ENCODE results near the gene LHFPL3.

DNA sequence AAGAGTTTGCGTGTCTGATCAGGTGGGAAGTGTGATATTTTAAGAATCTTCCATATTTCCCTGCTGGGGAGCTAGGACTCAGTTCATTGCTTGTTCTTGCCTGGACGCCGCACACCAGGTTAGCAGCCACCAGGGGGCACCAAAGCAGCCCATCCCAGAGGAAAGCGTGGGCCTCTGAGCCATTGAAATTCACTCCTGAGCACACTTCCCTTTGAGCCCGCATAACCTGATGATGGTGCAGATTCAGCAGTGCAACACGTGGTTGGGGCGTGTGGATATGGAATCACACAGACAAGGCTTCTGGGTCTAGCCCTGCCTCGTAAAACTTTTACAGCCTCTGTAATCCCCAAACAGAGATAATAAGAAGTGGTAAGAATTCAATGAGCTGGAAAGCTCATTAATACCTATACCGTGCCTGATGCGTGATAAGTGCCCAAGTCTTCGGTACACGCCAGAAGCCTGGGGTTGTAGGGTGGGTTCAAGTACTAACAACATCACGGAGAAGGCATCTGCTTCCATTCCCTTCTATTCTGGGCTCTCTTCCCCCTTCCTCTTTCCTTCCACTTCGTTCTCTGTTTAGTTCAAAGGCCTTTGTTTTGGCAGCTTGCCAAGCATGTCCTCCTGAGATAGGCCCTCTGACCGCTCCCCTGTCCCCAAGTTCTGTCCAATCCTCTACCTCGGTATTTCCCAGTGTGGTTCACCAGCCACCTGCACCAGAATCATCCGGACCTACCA, 555.5 kb downstream of the LHFPL3 start:
- TF ChIP-seq KAT8 (CRISPR knock-in tag; IDR thresholded peaks at IDR 0.05) = no peak
- no peak for TF ChIP-seq POLR2AphosphoS5 (IDR thresholded peaks at IDR 0.05; ENCODE audit: low read depth, low read length)
- TF ChIP-seq, protein P1, sequence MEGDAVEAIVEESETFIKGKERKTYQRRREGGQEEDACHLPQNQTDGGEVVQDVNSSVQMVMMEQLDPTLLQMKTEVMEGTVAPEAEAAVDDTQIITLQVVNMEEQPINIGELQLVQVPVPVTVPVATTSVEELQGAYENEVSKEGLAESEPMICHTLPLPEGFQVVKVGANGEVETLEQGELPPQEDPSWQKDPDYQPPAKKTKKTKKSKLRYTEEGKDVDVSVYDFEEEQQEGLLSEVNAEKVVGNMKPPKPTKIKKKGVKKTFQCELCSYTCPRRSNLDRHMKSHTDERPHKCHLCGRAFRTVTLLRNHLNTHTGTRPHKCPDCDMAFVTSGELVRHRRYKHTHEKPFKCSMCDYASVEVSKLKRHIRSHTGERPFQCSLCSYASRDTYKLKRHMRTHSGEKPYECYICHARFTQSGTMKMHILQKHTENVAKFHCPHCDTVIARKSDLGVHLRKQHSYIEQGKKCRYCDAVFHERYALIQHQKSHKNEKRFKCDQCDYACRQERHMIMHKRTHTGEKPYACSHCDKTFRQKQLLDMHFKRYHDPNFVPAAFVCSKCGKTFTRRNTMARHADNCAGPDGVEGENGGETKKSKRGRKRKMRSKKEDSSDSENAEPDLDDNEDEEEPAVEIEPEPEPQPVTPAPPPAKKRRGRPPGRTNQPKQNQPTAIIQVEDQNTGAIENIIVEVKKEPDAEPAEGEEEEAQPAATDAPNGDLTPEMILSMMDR (CRISPR knock-in tag; IDR thresholded peaks at IDR 0.05) = peak; percentile 92
- no peak for TF ChIP-seq ZNF674 (CRISPR knock-in tag; IDR thresholded peaks at IDR 0.05; ENCODE audit: low read depth)
- no peak for TF ChIP-seq SCMH1 (CRISPR knock-in tag; IDR thresholded peaks at IDR 0.05; ENCODE audit: borderline replicate concordance)
